ES-I3 (cell line): ENCODE measurements around the gene SCN7A.
"Not testable (repeated sequence)": the region's sequence is repeated elsewhere in the genome, so short reads cannot be mapped to it uniquely, and the experiment has no call there.

Experiments
- H3K36me3 ChIP-seq: 2 replicates; pipeline ENCODE4 v1.6.1; 2013; ENCODE audit warnings: mild to moderate bottlenecking, low read length, control low read depth, moderate library complexity; ENCODE audit not compliant: insufficient read depth
- H3K4me1 ChIP-seq: 2 replicates; pipeline ENCODE4 v1.6.1; 2013; ENCODE audit warnings: mild to moderate bottlenecking, control low read depth, low read length; ENCODE audit not compliant: insufficient read depth
- H3K9ac ChIP-seq: 2 replicates; pipeline ENCODE4 v1.6.1; 2013; ENCODE audit warnings: low read depth, mild to moderate bottlenecking, low read length, moderate library complexity
- H3K9me3 ChIP-seq: 2 replicates; pipeline ENCODE4 v1.6.1; 2013; ENCODE audit warnings: mild to moderate bottlenecking, low read length, moderate library complexity; ENCODE audit not compliant: control insufficient read depth, insufficient read depth

Gene SCN7A

GRCh38 chr2:166436189-166436588 is 57.9 kb downstream of the SCN7A start:
- no peaks in the 10 kb centered on the region for H3K9me3 ChIP-seq
- no peaks in the 10 kb centered on the region for H3K4me1 ChIP-seq
- H3K9ac ChIP-seq = no peak overlapping the region
- H3K36me3 ChIP-seq = no peaks in the 10 kb centered on the region

GRCh38 chr2:166434491-166434890 is 59.6 kb downstream of the SCN7A start:
- no peaks in the 10 kb centered on the region for H3K36me3 ChIP-seq
- H3K4me1 ChIP-seq = no peaks in the 10 kb centered on the region
- no peaks in the 10 kb centered on the region for H3K9me3 ChIP-seq
- no peak overlapping the region for H3K9ac ChIP-seq

- no peaks in the 10 kb centered on the region for H3K4me1 ChIP-seq
Observed at GRCh38 chr2:166433457-166433856, 60.6 kb downstream of the SCN7A start.

GRCh38 chr2:166432331-166432730 is 61.7 kb downstream of the SCN7A start:
- Histone ChIP-seq H3K9ac (no peak overlapping the region), H3K9me3 (no peaks in the 10 kb centered on the region), H3K4me1 (no peaks in the 10 kb centered on the region), H3K36me3 (no peaks in the 10 kb centered on the region)

More at GRCh38 chr2:166433457-166433856, 60.6 kb downstream of the SCN7A start:
- no peaks in the 10 kb centered on the region for H3K9me3 ChIP-seq
- no peaks in the 10 kb centered on the region for H3K36me3 ChIP-seq
- H3K9ac ChIP-seq = no peak overlapping the region

- Histone ChIP-seq H3K4me1 (no peaks in the 10 kb centered on the region), H3K9ac (no peak overlapping the region), H3K36me3 (no peaks in the 10 kb centered on the region), H3K9me3 (no peaks in the 10 kb centered on the region)
Observed at GRCh38 chr2:166424841-166425240, 69.2 kb downstream of the SCN7A start.

- Histone ChIP-seq H3K4me1 (no peaks in the 10 kb centered on the region), H3K9me3 (no peaks in the 10 kb centered on the region), H3K9ac (no peak overlapping the region), H3K36me3 (no peaks in the 10 kb centered on the region)
Observed at GRCh38 chr2:166419616-166419934, 74.5 kb downstream of the SCN7A start.

GRCh38 chr2:166418853-166419615 is 75.0 kb downstream of the SCN7A start:
- no peaks in the 10 kb centered on the region for H3K4me1 ChIP-seq
- H3K9ac ChIP-seq = no peak overlapping the region
- H3K9me3 ChIP-seq = no peaks in the 10 kb centered on the region
- no peaks in the 10 kb centered on the region for H3K36me3 ChIP-seq

GRCh38 chr2:166417669-166418068 is 76.4 kb downstream of the SCN7A start:
- no peaks in the 10 kb centered on the region for H3K9me3 ChIP-seq
- no peaks in the 10 kb centered on the region for H3K36me3 ChIP-seq
- H3K4me1 ChIP-seq = no peaks in the 10 kb centered on the region
- H3K9ac ChIP-seq = no peak overlapping the region

- peaks cover 4% of the 10 kb centered on the region; the same call in 1 of the 2 replicates for H3K4me1 ChIP-seq
- no peak overlapping the region for H3K9ac ChIP-seq
Observed at GRCh38 chr2:166413255-166413654, 80.8 kb downstream of the SCN7A start.

GRCh38 chr2:166411473-166412230 is 82.4 kb downstream of the SCN7A start:
- H3K36me3 ChIP-seq = no peaks in the 10 kb centered on the region
- H3K9me3 ChIP-seq = no peaks in the 10 kb centered on the region
- no peak overlapping the region for H3K9ac ChIP-seq
- peaks cover 4% of the 10 kb centered on the region; the same call in 1 of the 2 replicates for H3K4me1 ChIP-seq

More at GRCh38 chr2:166413255-166413654, 80.8 kb downstream of the SCN7A start:
- Histone ChIP-seq H3K36me3 (no peaks in the 10 kb centered on the region), H3K9me3 (no peaks in the 10 kb centered on the region)

- Histone ChIP-seq H3K9me3 (no peaks in the 10 kb centered on the region), H3K4me1 (peaks cover 4% of the 10 kb centered on the region; the same call in 1 of the 2 replicates), H3K36me3 (no peaks in the 10 kb centered on the region), H3K9ac (no peak overlapping the region)
Observed at GRCh38 chr2:166410828-166411472, 83.1 kb downstream of the SCN7A start.

- H3K9ac ChIP-seq, H3K36me3 ChIP-seq, H3K4me1 ChIP-seq, H3K9me3 ChIP-seq: not testable (repeated sequence)
Observed at GRCh38 chr2:166407746-166408145, 86.3 kb downstream of the SCN7A start.

- no peaks in the 10 kb centered on the region for H3K4me1 ChIP-seq
- no peaks in the 10 kb centered on the region for H3K36me3 ChIP-seq
- no peaks in the 10 kb centered on the region for H3K9me3 ChIP-seq
- no peak overlapping the region for H3K9ac ChIP-seq
Observed at GRCh38 chr2:166406374-166406773, 87.7 kb downstream of the SCN7A start.

GRCh38 chr2:166405569-166405926 is 88.5 kb downstream of the SCN7A start:
- H3K9me3 ChIP-seq = no peaks in the 10 kb centered on the region
- H3K36me3 ChIP-seq = no peaks in the 10 kb centered on the region
- H3K9ac ChIP-seq = no peak overlapping the region
- H3K4me1 ChIP-seq = no peaks in the 10 kb centered on the region
